Sigmoid colon (tissue), 7 donors: ENCODE data around the gene POLR3A. TPM values are rescaled to one million over a fixed set of nuclear protein-coding genes. Genes with fewer than 3 reads are reported as not detected.
"Not testable (repeated sequence)": the region's sequence is repeated elsewhere in the genome, so short reads cannot be mapped to it uniquely, and the experiment has no call there.

Experiments
- DNase-seq: peaks from one replicate; pipeline ENCODE4 v3.0.0-alpha.2; 2019
- H3K27ac ChIP-seq, 4 donors: fragments of 200-600 bp; sonication (generic); one replicate each; pipeline ENCODE4 v1.5.1; 2016 to 2019; ENCODE audit warnings: mild to moderate bottlenecking in 1 of 4
- H3K27me3 ChIP-seq, 3 donors: fragments of 200-600 bp; sonication (generic); one replicate each; pipeline ENCODE4 v1.5.1; 2019; ENCODE audit warnings: mild to moderate bottlenecking in 1 of 3
- H3K36me3 ChIP-seq, 4 donors: fragments of 200-600 bp; sonication (generic); one replicate each; pipeline ENCODE4 v1.5.1; 2016 to 2019
- H3K4me1 ChIP-seq, 4 donors: fragments of 200-600 bp; sonication (generic); one replicate each; pipeline ENCODE4 v1.5.1; 2017 to 2019
- H3K4me3 ChIP-seq, 4 donors: fragments of 200-600 bp; sonication (generic); one replicate each; pipeline ENCODE4 v1.5.1; 2017 to 2019; ENCODE audit warnings: mild to moderate bottlenecking in 2 of 4, moderate library complexity in 1 of 4
- H3K9me3 ChIP-seq, 4 donors: fragments of 200-600 bp in 3 of 4; sonication (generic) in 3 of 4; one replicate each; pipeline versions ENCODE4 v1.5.1 to v1.6.1; 2013 to 2019
- CTCF ChIP-seq, 4 experiments: fragments of 450-650 bp in 3 of 4; fragments of 200-600 bp in 1 of 4; IDR thresholded peaks; one replicate each; pipeline ENCODE4 v1.5.1; 2016 to 2019; ENCODE audit warnings: antibody characterized with exemption in 4 of 4, mild to moderate bottlenecking in 3 of 4, moderate library complexity in 2 of 4
- EP300 ChIP-seq, 4 donors: sonication (generic); formaldehyde crosslinking; IDR thresholded peaks; one replicate each; pipeline ENCODE4 v1.6.1; 2017; ENCODE audit warnings: antibody characterized with exemption in 4 of 4
- POLR2A ChIP-seq, 2 donors: fragments of 450-650 bp; IDR thresholded peaks; one replicate each; pipeline ENCODE4 v1.6.1; 2016; ENCODE audit warnings: antibody characterized with exemption in 2 of 2, mild to moderate bottlenecking in 2 of 2, moderate library complexity in 2 of 2
- POLR2AphosphoS5 ChIP-seq, 4 donors: sonication (generic); formaldehyde crosslinking; IDR thresholded peaks; one replicate each; pipeline ENCODE4 v1.6.1; 2017; ENCODE audit warnings: antibody characterized with exemption in 4 of 4
- WGBS, 2 donors: extraction: QIAGEN DNeasy Blood & Tissue Kit; methylation state at CpG; one replicate each; pipeline ENCODE4 v1.1.7; 2013; 5-methylcytosine and 5-hydroxymethylcytosine counted together
- intact Hi-C: fragments of 100-400 bp; cut with DNase I; formaldehyde crosslinking; loops from one replicate; pipeline ENCODE4 v1.15.1; 2023
- polyA plus RNA-seq, 3 donors: library from polyadenylated mRNA; stranded (reverse); fragments of 200-250 nt; gene quantifications; one replicate each; pipeline ENCODE4 v1.2.3, GENCODE V29; 2013
- total RNA-seq, 4 donors: library from RNA; depleted of rRNA; stranded (reverse); fragments of >200 nt; gene quantifications; one replicate each; pipeline ENCODE4 v1.1.0, GENCODE V29; 2016
- donor health status: healthy with polysubstance abuse.
- donor health status: Bipolar disorder and iron deficiency.
- donor health status: healthy.

Gene POLR3A
- total and polyA plus RNA-seq, 7 donors = 1.6 to 13.0 (median 9.6) TPM

DNA sequence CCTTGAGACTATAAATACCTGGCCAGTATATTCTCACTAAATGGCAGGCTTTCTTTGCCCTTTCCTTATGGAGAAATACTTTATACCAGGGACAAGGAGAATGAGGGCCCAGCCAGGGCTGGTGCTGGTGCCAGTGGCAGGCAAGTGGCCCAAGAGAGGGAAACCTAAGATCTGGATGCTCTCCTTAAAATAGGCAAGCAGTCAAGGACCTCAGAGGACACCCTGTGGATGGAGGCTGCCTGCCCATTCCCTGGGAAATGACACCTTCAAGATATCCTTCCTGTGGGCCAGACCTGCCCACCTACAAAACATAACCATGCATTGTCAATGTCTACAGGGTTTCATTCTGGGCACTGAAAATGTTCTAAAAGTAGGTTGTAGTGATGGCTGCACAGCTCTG lies 29.1 kb downstream of the POLR3A start:
- no peak for DNase-seq
- intact Hi-C loops = no loop called here
- H3K4me3 ChIP-seq = no peak overlapping the region
- no peaks in the 10 kb centered on the region for H3K4me1 ChIP-seq
- TF ChIP-seq POLR2AphosphoS5 (IDR thresholded peaks at IDR 0.05) (no peak), POLR2A (IDR thresholded peaks at IDR 0.05) (no peak), EP300 (IDR thresholded peaks at IDR 0.05) (no peak), CTCF (IDR thresholded peaks at IDR 0.05) (no peak)
- H3K9me3 ChIP-seq = no peaks in the 10 kb centered on the region
- peaks cover 33 to 68% (median 60%) of the 10 kb centered on the region in 4 donors for H3K36me3 ChIP-seq
- no peak overlapping the region for H3K27ac ChIP-seq
- no peaks in the 10 kb centered on the region for H3K27me3 ChIP-seq

- H3K27me3 ChIP-seq, DNase-seq, H3K4me1 ChIP-seq, H3K9me3 ChIP-seq, intact Hi-C loops, H3K27ac ChIP-seq, H3K4me3 ChIP-seq: not testable (repeated sequence)
- H3K36me3 ChIP-seq = peaks cover 26 to 60% (median 49%) of the 10 kb centered on the region in 4 donors
- WGBS, 2 donors = 97 to 99% methylated on average over 5 of the region's 5 CpGs
Observed at GRCh38 chr10:77998780-77999179, 30.5 kb downstream of the POLR3A start.

GRCh38 chr10:77993620-77994019 lies 35.7 kb downstream of the POLR3A start:
- H3K27ac ChIP-seq = no peak overlapping the region
- WGBS, 2 donors = 95% methylated on average over 3 of the region's 3 CpGs
- no peaks in the 10 kb centered on the region for H3K27me3 ChIP-seq
- intact Hi-C loops = no loop called here
- H3K4me3 ChIP-seq = no peak overlapping the region
- TF ChIP-seq POLR2A (IDR thresholded peaks at IDR 0.05) (no peak), CTCF (IDR thresholded peaks at IDR 0.05) (no peak), EP300 (IDR thresholded peaks at IDR 0.05) (no peak), POLR2AphosphoS5 (IDR thresholded peaks at IDR 0.05) (no peak)
- H3K9me3 ChIP-seq = no peaks in the 10 kb centered on the region
- peaks cover 0 to 61% (median 30%) of the 10 kb centered on the region in 4 donors for H3K36me3 ChIP-seq
- H3K4me1 ChIP-seq = no peaks in the 10 kb centered on the region
- DNase-seq = no peak

DNA sequence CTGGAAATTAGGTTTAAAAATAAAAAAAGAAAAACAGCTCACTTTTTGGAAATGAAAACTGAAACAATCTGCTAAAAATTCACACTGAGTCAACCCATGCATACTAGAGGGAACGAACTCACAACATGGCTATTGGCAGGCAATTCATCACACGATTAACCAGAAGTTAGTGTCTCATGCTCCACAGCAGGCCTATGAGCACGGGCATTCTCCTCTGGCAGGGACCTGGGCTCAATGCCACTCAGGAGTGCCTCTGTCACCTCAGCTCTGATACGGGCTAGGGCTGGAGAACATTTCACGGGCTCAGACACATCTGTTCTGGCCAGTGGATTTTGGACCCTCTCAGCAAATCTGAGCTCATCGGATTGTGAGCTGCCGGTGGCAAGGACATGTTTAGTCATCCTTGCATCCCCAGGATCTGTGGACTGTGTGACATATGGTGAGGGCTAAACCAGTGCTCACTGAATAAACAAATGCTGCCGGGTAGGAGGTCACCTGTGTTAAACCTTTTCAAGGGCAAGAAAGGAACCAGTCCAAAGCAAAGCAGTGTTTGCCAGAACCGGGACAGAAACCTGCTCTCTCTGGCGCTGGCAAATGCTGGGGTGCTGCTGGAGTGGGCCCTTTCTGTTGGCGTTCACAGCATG lies 40.1 kb downstream of the POLR3A start:
- H3K4me3 ChIP-seq = no peak overlapping the region
- no peak overlapping the region for H3K27ac ChIP-seq
- TF ChIP-seq POLR2AphosphoS5 (IDR thresholded peaks at IDR 0.05) = no peak
- no peak for TF ChIP-seq CTCF (IDR thresholded peaks at IDR 0.05)
- TF ChIP-seq EP300 (IDR thresholded peaks at IDR 0.05) = no peak
- no peak for TF ChIP-seq POLR2A (IDR thresholded peaks at IDR 0.05)
- no peaks in the 10 kb centered on the region for H3K9me3 ChIP-seq
- no peaks in the 10 kb centered on the region for H3K27me3 ChIP-seq
- H3K36me3 ChIP-seq = peaks cover 7 to 99% (median 72%) of the 10 kb centered on the region in 4 donors
- intact Hi-C loops = loop anchor here (5.0 kb wide), 1 partner anchor 33 kb away; no protein-coding TSS in a partner anchor
- no peak for DNase-seq
- WGBS, 2 donors = 83 to 87% methylated on average over 11 of the region's 11 CpGs
- no peaks in the 10 kb centered on the region for H3K4me1 ChIP-seq

DNA sequence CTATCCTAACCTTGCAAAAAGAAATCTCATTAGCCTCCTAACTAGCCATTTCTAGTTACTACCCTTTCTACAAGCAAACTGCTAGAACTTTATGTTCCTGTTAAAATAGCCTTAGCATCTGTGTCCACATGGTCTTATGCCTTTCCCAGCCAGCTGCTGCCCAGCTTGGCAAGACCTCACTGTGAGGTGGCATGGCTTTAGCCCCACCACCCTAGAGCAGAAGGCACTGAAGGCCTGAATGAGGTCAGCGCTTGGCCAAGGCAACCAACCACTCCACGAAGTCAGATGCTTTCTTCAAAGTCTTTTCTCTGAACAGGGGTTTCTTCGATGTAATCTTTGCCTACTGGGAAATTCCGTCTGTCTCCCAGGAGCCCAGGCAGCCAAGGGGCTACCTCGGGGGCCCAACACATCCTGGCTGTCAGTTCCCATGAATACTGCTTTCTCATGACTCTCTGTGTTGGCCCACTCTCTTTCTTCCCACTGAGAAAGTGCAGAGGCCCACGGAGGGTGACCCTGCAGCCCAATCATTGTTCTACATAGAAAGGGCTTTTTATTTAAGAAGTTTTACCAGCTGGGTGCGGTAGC lies 41.6 kb downstream of the POLR3A start:
- intact Hi-C loops = loop anchor here (5.0 kb wide), 1 partner anchor 35 kb away; no protein-coding TSS in a partner anchor

More for the DNA sequence above, 41.6 kb downstream of the POLR3A start:
- 92 to 94% methylated on average over 7 of the region's 7 CpGs for WGBS, 2 donors
- no peaks in the 10 kb centered on the region for H3K27me3 ChIP-seq
- H3K36me3 ChIP-seq = peaks cover 11 to 99% (median 77%) of the 10 kb centered on the region in 4 donors
- TF ChIP-seq POLR2A (IDR thresholded peaks at IDR 0.05) = no peak
- TF ChIP-seq CTCF (IDR thresholded peaks at IDR 0.05) = no peak
- no peak for TF ChIP-seq POLR2AphosphoS5 (IDR thresholded peaks at IDR 0.05)
- TF ChIP-seq EP300 (IDR thresholded peaks at IDR 0.05) = no peak
- H3K4me1 ChIP-seq = no peaks in the 10 kb centered on the region
- no peak for DNase-seq
- no peak overlapping the region for H3K4me3 ChIP-seq
- no peaks in the 10 kb centered on the region for H3K9me3 ChIP-seq
- H3K27ac ChIP-seq = no peak overlapping the region
